Tibial nerve (tissue), 4 donors: ENCODE data around the gene CD302. TPM values are rescaled to one million over a fixed set of nuclear protein-coding genes. Genes with fewer than 3 reads are reported as not detected.
"Not testable (repeated sequence)": the region's sequence is repeated elsewhere in the genome, so short reads cannot be mapped to it uniquely, and the experiment has no call there.

Experiments
- DNase-seq, 2 donors: peaks; one replicate each; pipeline ENCODE4 v3.0.0-alpha.2; 2019; ENCODE audit warnings: low spot score in 2 of 2
- H3K27ac ChIP-seq, 4 donors: fragments of 200-600 bp; sonication (generic) in 3 of 4; one replicate each; pipeline ENCODE4 v1.5.1; 2017 to 2019; ENCODE audit warnings: mild to moderate bottlenecking in 1 of 4
- H3K27me3 ChIP-seq, 2 donors: fragments of 200-600 bp; sonication (generic) in 1 of 2; one replicate each; pipeline versions ENCODE4 v1.5.1 to v1.6.0; 2017 to 2019
- H3K36me3 ChIP-seq, 3 donors: fragments of 200-600 bp; sonication (generic); one replicate each; pipeline ENCODE4 v1.5.1; 2018 to 2019
- H3K4me1 ChIP-seq, 4 donors: fragments of 200-600 bp; sonication (generic) in 3 of 4; one replicate each; pipeline ENCODE4 v1.5.1; 2017 to 2019
- H3K4me3 ChIP-seq, 4 donors: fragments of 200-600 bp; sonication (generic) in 3 of 4; one replicate each; pipeline ENCODE4 v1.5.1; 2017 to 2019; ENCODE audit warnings: mild to moderate bottlenecking in 1 of 4, moderate library complexity in 1 of 4
- H3K9me3 ChIP-seq, 4 donors: fragments of 200-600 bp; sonication (generic) in 3 of 4; one replicate each; pipeline ENCODE4 v1.5.1; 2017 to 2019
- EP300 ChIP-seq, 2 donors: sonication (generic); formaldehyde crosslinking; IDR thresholded peaks; one replicate each; pipeline ENCODE4 v1.6.1; 2017; ENCODE audit warnings: antibody characterized with exemption in 2 of 2, mild to moderate bottlenecking in 1 of 2
- POLR2A ChIP-seq, 2 donors: fragments of 450-650 bp; IDR thresholded peaks; one replicate each; pipeline ENCODE4 v1.6.1; 2017; ENCODE audit warnings: antibody characterized with exemption in 2 of 2, mild to moderate bottlenecking in 2 of 2, moderate library complexity in 2 of 2
- WGBS, 2 donors: methylation state at CpG; one replicate each; pipeline ENCODE4 v1.1.5; 2018; 5-methylcytosine and 5-hydroxymethylcytosine counted together
- total RNA-seq, 4 donors: library from RNA; depleted of rRNA; stranded (reverse); fragments of >200 nt; gene quantifications; one replicate each; pipeline ENCODE4 v1.1.0, GENCODE V29; 2016
- TF ChIP-seq, protein P1 (sequence below), 5 experiments: fragments of 200-600 bp in 3 of 5; fragments of 450-650 bp in 2 of 5; sonication (generic) in 3 of 5; IDR thresholded peaks; one replicate each; pipeline ENCODE4 v1.5.1; 2016 to 2019; ENCODE audit warnings: antibody characterized with exemption in 5 of 5, mild to moderate bottlenecking in 3 of 5, moderate library complexity in 2 of 5

The CD302 gene
- total RNA-seq, 4 donors from 2014 or later, result 58.3 to 73.2 (median 59.5) TPM

DNA sequence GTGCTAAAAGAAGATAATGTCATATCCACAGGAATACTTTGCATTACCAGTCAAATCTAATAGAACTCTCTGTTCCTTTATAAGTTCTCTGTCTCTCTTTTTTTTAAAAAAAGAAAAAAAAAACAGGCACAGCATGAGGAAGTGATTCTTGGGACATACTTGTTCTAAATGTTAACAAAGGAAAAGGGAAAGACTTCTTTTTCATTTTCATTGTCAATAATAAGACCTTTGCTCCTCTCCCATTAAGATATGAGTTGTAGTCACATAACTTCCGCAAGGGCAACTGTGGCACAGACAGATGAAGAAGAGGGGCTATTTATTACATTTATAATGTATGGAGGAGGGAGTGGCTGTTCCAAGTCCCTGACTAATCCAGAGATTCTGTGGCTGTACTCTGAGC lies 4.7 kb downstream of the CD302 start:
- Histone ChIP-seq H3K4me3 (no peak overlapping the region), H3K36me3 (no peaks in the 10 kb centered on the region), H3K4me1 (peaks cover 0 to 32% (median 9%) of the 10 kb centered on the region in 4 donors), H3K27ac (no peak overlapping the region), H3K9me3 (no peaks in the 10 kb centered on the region), H3K27me3 (no peaks in the 10 kb centered on the region)
- WGBS, 2 donors, result 87 to 90% methylated on average over 1 of the region's 1 CpG
- TF ChIP-seq POLR2A (IDR thresholded peaks at IDR 0.05) (no peak), EP300 (IDR thresholded peaks at IDR 0.05) (no peak)
- TF ChIP-seq, protein P1, sequence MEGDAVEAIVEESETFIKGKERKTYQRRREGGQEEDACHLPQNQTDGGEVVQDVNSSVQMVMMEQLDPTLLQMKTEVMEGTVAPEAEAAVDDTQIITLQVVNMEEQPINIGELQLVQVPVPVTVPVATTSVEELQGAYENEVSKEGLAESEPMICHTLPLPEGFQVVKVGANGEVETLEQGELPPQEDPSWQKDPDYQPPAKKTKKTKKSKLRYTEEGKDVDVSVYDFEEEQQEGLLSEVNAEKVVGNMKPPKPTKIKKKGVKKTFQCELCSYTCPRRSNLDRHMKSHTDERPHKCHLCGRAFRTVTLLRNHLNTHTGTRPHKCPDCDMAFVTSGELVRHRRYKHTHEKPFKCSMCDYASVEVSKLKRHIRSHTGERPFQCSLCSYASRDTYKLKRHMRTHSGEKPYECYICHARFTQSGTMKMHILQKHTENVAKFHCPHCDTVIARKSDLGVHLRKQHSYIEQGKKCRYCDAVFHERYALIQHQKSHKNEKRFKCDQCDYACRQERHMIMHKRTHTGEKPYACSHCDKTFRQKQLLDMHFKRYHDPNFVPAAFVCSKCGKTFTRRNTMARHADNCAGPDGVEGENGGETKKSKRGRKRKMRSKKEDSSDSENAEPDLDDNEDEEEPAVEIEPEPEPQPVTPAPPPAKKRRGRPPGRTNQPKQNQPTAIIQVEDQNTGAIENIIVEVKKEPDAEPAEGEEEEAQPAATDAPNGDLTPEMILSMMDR (IDR thresholded peaks at IDR 0.05), result no peak
- DNase-seq, result no peak

DNA sequence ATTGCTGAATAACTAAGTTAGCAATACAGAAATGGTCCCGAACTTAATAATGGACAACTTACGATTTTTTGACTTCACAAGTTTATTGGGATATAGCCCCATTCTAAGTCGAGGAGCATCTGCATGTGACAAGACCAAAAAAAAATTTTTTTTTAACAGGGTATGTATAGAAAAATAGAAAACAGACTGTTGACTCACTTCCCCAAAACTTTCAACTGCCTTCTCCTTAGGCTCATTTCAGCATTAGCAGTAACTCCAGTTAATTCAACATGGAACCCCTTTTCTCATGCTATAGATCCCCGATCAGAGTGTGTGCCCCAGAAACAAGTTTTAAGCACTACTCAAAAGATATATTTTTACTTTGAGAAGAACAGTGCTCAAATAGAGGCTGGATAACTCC lies 5.4 kb downstream of the CD302 start:
- Histone ChIP-seq H3K9me3 (no peaks in the 10 kb centered on the region), H3K4me1 (peaks cover 0 to 32% (median 9%) of the 10 kb centered on the region in 4 donors), H3K27ac (no peak overlapping the region), H3K4me3 (no peak overlapping the region), H3K27me3 (no peaks in the 10 kb centered on the region), H3K36me3 (no peaks in the 10 kb centered on the region)
- TF ChIP-seq EP300 (IDR thresholded peaks at IDR 0.05) (no peak), POLR2A (IDR thresholded peaks at IDR 0.05) (no peak)
- no peak for DNase-seq
- 87 to 93% methylated on average over 4 of the region's 4 CpGs for WGBS, 2 donors

DNA sequence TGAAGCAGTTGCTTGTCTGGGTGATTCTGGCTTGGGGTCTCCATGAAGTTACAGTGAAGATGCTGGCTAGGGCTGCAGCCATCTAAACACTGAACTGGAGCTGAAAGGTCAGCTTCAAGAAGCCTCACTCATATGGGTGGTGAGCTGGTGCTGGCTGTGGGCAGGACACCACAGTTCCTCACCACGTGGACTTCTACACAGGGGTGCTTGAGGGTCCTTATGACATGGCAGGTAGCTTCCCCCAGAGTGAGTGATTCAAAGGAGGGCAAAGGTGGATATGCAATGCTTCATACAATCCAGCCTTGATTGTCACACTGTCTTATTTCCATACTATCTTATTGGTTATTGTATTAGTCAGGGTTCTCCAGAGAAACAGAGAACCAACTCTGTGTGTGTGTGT lies 6.0 kb downstream of the CD302 start:
- H3K27me3 ChIP-seq, result no peaks in the 10 kb centered on the region
- DNase-seq, result no peak
- WGBS, 2 donors, result 69 to 100% methylated on average over 1 of the region's 1 CpG

DNA sequence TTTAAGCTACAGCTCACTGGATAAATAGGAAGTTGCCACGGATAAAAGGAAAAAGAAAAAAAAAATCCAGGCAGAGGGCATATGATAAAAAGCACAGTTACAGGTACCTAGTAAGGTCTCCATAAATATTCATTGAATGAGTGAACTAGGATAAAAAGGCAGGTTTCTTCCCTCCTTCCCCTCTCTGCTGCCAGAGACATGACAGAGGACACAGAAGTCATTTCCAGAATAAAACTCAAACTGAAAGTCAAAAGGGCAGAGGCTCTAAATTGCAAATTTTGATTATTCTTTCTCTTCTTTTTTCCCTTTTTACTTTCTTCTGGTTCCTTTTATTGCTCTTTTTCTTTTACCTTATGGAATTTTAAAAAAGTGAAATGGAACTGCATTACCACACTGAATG lies 7.7 kb downstream of the CD302 start:
- WGBS, 2 donors, result 60 to 64% methylated on average over 1 of the region's 1 CpG
- no peak overlapping the region for H3K4me3 ChIP-seq
- no peak for DNase-seq
- TF ChIP-seq EP300 (IDR thresholded peaks at IDR 0.05), result no peak
- TF ChIP-seq, protein P1 (IDR thresholded peaks at IDR 0.05), result no peak
- no peak for TF ChIP-seq POLR2A (IDR thresholded peaks at IDR 0.05)
- no peaks in the 10 kb centered on the region for H3K36me3 ChIP-seq
- H3K27me3 ChIP-seq, result no peaks in the 10 kb centered on the region
- H3K4me1 ChIP-seq, result peaks cover 0 to 19% (median 3%) of the 10 kb centered on the region in 4 donors
- H3K9me3 ChIP-seq, result no peaks in the 10 kb centered on the region
- no peak overlapping the region for H3K27ac ChIP-seq

More for the DNA sequence above, 6.0 kb downstream of the CD302 start:
- H3K27ac ChIP-seq, result no peak overlapping the region
- no peaks in the 10 kb centered on the region for H3K9me3 ChIP-seq
- TF ChIP-seq POLR2A (IDR thresholded peaks at IDR 0.05) (no peak), EP300 (IDR thresholded peaks at IDR 0.05) (no peak)
- TF ChIP-seq, protein P1 (IDR thresholded peaks at IDR 0.05), result no peak
- peaks cover 0 to 30% (median 9%) of the 10 kb centered on the region in 4 donors for H3K4me1 ChIP-seq
- H3K36me3 ChIP-seq, result no peaks in the 10 kb centered on the region
- no peak overlapping the region for H3K4me3 ChIP-seq

DNA sequence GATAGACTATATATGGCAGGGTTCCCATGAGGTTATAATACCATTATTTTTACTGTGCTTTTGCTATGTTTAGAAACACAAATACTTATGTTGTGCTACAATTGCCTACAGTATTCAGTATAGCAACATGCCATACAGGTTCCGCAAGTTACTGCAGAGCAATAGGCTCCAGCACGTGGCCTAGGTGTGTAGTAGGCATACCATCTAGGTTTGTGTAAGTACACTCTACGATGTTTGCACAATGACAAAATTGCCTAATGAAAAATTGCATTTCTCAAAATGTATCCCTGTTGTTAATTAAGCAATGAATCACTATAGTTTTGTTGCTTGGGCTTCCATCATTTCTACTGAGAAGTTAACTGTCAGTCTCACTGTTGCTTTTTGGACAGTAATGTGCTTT lies 9.8 kb downstream of the CD302 start:
- Histone ChIP-seq H3K27ac (no peak overlapping the region), H3K27me3 (no peaks in the 10 kb centered on the region), H3K4me1 (peaks cover 0 to 22% (median 0%) of the 10 kb centered on the region in 4 donors), H3K9me3 (no peaks in the 10 kb centered on the region), H3K4me3 (no peak overlapping the region), H3K36me3 (no peaks in the 10 kb centered on the region)
- DNase-seq, result no peak
- TF ChIP-seq, protein P1 (IDR thresholded peaks at IDR 0.05), result no peak
- TF ChIP-seq POLR2A (IDR thresholded peaks at IDR 0.05), result no peak
- TF ChIP-seq EP300 (IDR thresholded peaks at IDR 0.05), result no peak
- WGBS, 2 donors, result 93 to 95% methylated on average over 3 of the region's 3 CpGs

DNA sequence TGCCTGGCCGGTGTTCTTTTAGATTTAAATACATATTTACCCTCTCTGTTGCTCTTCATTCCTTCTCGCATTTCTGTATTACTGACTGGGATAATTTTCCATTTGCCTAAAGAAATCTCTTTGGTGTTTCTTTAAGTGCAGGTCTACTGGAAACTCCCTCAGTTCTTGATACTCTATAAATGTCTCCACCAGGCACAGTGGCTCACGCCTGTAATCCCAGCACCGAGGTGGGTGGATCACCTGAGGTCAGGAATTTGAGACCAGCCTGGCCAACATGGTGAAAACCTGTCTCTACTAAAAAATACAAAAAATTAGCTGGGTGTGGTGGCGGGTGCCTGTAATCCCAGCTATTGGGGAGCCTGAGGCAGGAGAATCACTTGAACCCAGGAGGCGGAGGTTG lies 10.4 kb downstream of the CD302 start:
- not testable (repeated sequence) for H3K4me3 ChIP-seq, H3K36me3 ChIP-seq, DNase-seq, H3K9me3 ChIP-seq, H3K27me3 ChIP-seq, H3K27ac ChIP-seq
- H3K4me1 ChIP-seq, result peaks cover 0 to 17% (median 0%) of the 10 kb centered on the region in 4 donors
- 89 to 92% methylated on average over 6 of the region's 6 CpGs for WGBS, 2 donors
